Ishikawa (cell line): ENCODE results near the gene ATG5.

Experiments used
- CEBPB ChIP-seq: IDR thresholded peaks from 2 replicates; pipeline ENCODE4 v1.6.1; 2012
- CREB1 ChIP-seq: IDR thresholded peaks from 2 replicates; pipeline ENCODE4 v1.6.1; 2012; ENCODE audit warnings: low read depth
- EP300 ChIP-seq: IDR thresholded peaks from 2 replicates; pipeline ENCODE4 v1.6.1; 2012; ENCODE audit warnings: borderline replicate concordance
- FOXM1 ChIP-seq: IDR thresholded peaks from 2 replicates; pipeline ENCODE4 v1.6.1; 2012; ENCODE audit warnings: low read depth, borderline replicate concordance

DNA sequence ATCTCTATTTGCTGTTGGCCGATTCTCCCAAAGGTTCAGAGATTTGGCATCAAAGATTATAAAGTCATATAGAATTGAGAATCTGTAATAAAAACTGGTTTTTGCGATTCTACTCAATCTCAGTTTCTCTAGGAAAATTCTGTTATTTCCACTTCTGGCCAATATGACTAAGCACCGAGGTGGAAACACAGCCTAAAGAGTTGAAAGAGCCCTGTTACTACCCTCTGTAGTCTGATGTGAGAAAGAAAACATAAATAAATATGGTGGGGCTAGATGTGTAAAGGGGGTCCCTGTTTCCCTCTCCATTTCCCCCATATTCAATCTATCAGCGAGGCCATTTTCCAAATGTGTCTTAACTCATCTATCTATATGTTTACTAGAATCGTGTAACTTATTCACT is 156.0 kb downstream of the ATG5 start:
- no peak for TF ChIP-seq CREB1
- no peak for TF ChIP-seq EP300
- TF ChIP-seq CEBPB: no peak
- no peak for TF ChIP-seq FOXM1
